SIG-M5 treated with dmso at 0.1 percent for 504 hours (cell line): Measurements from ENCODE around the gene USP1.

Experiments used
- DNase-seq: peaks from one replicate; lab custom pipeline; 2025; ENCODE audit not compliant: unreplicated experiment; lab: John Stamatoyannopoulos, UW

USP1 gene

DNA sequence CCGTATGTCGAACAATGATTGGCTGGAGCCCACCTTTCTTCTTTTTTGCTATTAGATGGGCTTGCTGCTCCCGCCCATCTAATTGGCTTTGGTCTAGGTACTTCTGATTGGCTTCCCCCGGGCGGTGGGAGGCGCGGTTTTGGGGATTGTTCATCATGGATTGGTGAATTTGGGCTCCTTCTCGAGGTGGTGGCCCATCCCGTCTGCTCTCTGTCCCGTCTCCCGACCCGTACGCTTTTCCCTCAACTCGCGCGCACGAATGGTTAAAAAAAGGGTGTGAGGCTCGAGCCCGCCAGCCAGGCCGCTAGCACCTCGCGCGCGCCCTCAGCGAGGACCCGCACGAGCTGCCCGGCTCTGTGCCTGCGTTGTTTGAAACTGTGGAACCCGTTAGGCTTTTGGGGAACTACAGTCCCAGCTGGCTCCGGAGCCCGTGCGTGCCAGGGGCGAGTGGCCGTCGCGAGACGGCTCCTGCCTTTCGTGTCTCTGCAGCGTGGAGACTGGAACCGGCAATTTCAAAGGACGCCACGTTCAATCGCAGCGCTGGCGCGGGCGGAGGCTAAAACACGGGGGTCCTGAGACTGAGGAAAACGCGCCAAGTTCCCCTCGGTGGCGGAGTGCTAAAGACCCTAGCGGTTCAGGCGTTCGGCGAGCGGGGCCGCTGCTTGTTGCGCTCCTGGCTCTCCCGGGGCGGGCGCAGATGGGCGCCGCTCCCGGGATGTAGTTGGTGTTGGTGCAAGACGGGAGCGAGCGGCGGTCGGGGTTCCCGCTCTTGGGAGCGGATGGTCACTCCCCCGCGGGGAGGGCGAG lies at the start of gene USP1:
Gene USP1, plus strand, starts transcription at position 584 of the 807 bp plus-strand sequence. CDS start 2,819 bp downstream, outside the sequence.
- DNase-seq: peak; percentile 99

DNA sequence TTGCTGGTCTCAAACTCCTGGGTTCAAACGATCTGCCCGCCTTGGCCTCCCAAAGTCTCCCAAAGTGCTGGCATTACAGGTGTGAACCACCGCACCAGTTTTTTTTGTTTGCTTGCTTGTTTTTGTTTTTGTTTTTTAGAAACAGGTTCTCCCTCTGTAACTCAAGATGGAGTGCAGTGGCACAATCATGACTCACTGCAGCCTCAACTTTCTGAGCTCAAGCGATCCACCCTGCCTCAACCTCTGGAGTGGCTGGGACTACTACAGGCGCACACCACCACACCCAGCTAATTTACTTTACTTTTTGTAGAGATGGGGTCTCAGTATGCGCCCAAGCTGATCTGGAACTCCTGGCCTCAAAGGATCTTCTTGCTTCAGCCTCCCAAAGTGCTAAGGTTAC lies 47.3 kb upstream of the USP1 start:
- DNase-seq: no peak

DNA sequence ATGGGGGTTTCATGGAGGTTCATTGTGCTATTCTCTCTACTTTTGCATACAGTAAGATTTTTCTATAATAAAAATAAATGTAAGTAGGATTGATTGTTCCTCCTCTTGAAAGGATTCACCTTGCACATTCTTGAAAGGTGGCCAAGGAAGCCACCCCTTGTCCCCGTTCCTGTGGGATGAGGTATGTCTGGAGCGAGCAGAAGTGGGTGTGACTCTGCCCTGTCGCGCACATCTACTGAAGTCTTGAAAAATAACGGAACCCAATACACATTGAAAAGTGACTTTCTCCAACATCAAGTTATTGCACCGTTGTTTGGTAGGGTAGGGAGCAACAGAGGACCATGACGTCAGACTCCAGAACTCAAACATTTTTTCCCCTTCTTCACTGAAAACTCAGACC lies 46.8 kb upstream of the USP1 start:
- DNase-seq: no peak

DNA sequence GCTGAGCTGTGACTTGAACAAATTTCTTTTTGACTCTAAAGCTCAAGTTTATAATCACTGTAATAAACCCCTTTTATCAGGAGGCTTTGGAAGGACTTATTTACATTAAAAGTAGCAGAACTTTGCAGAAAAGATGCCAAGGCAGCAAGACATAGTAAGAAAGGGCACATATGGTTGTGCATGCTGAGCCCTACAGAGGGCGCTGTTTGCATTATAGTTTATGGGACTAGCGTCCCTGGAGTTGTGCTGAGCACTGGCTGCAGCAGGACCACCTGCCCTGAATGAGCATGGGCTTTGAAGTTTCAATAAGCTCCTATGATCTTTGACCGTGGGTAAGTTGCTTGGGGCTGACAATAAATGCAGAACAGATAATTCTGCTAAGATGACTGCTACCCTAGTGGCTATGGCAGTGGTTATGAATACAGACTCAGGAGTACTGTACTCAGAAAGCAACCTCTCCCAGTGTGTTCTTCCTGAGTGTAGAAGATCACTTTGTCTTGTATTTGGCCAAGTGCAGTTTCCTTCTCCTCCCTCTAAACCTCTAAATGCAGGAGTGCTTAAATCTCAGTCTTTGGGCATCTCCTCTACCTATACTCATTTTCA lies 45.4 kb upstream of the USP1 start:
- no peak for DNase-seq

DNA sequence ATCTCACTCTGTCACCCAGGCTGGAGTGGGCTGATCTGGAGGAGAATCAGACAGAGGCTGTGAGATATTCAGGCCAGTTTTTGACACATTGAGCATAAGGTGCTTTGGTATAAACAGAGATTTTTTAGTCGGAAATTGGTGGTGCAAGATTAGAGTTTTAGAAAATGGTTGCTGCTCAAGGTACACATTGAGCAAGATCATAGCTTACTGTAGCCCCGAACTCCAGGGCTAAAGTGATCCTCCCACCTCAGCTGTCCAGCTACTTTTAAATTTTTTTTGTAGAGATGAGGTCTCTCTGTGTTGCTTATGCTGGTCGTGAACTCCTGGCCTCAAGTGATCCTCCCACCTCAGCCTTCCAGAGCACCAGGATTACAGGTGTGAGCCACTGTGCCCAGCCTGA lies 43.9 kb upstream of the USP1 start:
- no peak for DNase-seq

DNA sequence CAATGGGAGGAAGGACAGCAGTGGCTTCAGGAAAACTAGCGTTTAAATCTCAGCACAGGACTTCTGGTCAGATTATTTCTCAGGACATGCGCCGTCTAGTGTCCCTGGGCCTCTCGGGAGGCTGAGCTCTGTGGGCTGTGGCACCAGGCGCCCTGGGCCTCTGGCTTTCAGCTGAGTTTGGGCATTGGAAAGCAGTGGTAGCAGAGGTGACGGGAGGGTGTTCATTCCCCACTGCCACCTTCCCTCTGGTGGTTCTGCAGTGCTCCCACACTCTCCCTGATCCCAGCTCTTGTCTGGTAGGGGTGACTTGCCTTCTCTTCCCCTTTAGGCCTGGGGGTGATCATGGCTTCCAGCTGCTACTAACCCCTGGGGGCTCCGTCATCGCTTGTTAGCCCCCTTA lies 42.2 kb upstream of the USP1 start:
- no peak for DNase-seq

DNA sequence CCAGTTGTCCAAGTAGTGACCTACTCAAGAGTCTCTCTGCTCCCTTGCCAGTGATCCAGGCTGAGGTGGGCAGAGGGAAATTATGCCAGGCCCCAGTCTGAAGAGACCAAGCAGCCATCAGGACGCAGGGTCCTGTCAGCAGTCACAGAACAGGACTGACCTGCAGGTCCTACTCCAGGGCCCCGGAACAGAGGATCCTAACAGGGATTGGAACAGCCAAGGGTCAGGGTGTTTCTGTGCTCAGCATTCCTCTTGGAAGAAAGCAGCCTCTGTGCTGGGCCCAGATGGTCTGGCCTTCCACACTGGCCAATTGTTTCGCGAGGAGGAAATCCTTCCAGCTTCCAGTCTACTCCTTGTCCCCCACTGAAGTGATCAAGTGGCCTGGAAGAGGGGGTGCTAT lies 41.6 kb upstream of the USP1 start:
- no peak for DNase-seq

- no peak for DNase-seq
Measured at GRCh38 chr1:62396871-62397270, 40.0 kb upstream of the USP1 start.

DNA sequence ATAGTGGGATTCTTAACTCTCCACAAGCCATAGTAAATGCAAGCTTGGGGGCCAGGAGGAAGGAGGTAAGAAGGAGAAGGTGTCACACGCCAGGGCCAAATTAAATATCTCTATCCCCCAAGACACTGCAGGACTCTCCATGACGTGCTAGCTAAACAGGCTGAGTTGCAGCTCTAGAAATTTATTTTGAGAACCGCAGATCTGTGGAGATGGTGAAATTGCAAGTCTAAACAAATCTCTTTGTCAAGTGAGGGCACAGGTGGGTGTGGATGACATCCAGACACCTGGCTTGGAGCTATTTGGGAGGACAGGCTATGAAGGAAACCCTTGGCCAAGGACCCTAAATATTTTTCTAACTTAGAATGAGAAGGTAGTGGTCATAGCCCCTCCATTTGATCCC lies 39.5 kb upstream of the USP1 start:
- no peak for DNase-seq

DNA sequence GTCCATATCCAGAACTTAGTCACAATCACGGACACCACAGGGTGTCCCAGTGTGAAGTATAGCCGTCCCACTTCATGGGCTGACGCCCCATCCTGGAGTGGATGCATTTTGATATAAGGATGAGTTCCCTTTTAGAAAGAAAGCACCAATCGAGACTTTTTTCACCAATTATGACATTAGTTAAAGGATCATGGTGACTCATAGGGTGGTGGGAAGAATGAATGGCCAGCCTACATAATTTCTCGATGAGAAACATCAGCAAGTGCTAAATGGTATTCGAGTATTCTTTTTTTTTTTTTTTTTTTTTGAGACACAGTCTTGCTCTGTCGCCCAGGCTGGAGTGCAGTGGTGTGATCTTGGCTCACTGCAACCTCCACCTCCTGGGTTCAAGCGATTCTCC lies 38.5 kb upstream of the USP1 start:
- DNase-seq: no peak

- no peak for DNase-seq
Measured at GRCh38 chr1:62401034-62401760, 35.7 kb upstream of the USP1 start.

- DNase-seq: no peak
Measured at GRCh38 chr1:62405247-62405646, 31.6 kb upstream of the USP1 start.

- DNase-seq: no peak
Measured at GRCh38 chr1:62406576-62406975, 30.3 kb upstream of the USP1 start.

GRCh38 chr1:62407398-62408009 lies 29.3 kb upstream of the USP1 start:
- DNase-seq: peak; percentile 27

DNA sequence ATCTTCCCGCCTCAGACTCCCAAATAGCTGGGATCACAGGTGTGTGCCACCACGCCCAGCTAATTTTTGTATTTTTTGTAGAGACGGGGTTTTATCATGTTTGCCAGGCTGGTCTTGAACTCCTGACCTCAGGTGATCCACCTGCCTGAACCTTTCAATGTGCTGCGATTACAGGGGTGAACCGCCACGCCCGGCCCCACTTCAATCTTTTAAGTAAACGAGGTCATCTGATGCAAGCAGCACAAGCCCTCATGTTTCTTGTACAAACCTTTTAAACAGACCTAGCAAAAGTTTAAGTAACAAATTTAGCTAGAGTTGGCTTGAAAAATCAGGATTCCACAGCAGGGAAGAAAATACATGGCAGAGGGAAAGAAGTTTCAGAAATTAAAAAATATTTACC lies 21.2 kb upstream of the USP1 start:
- DNase-seq: no peak

GRCh38 chr1:62417351-62417999 lies 19.4 kb upstream of the USP1 start:
- no peak for DNase-seq

- DNase-seq: no peak
Measured at GRCh38 chr1:62420214-62420613, 16.6 kb upstream of the USP1 start.

- DNase-seq: no peak
Measured at GRCh38 chr1:62423580-62424242, 13.1 kb upstream of the USP1 start.

- no peak for DNase-seq
Measured at GRCh38 chr1:62424411-62424810, 12.4 kb upstream of the USP1 start.

GRCh38 chr1:62425041-62425440 lies 11.8 kb upstream of the USP1 start:
- DNase-seq: no peak

GRCh38 chr1:62426237-62426636 lies 10.6 kb upstream of the USP1 start:
- no peak for DNase-seq
